ENCODE measurements around the gene MIEF1. TPM values are rescaled to one million over a fixed set of nuclear protein-coding genes. Genes with fewer than 3 reads are reported as not detected.
A peak's percentile ranks its signal among the peaks of the same experiment; 100 is the strongest.

MIEF1 gene
- total RNA-seq, 1 donor from 2014 or later: 35.5 TPM

DNA sequence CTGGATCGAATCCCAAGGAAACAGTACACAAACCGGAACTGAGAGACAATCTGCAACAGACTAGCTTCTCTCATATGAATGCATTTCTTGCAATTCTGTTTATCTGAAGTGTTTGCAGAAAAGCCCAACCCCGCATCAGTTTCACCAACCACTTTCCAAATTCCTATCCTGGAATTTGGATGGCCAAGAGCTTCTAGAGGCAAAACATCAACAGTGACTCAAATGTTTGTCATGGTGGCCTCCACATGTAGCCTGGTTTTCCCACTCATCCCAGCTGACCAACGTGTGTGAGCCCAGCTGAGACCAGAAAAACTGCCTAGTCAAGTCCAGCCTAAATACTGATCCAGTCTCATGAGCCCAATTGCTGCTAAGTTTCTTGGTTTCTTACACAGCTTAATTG is 8.3 kb upstream of the MIEF1 start:
- H3K9me3 Mint-ChIP-seq: no peaks in the 10 kb centered on the region
- H3K4me1 Mint-ChIP-seq (ENCODE audit: unreplicated experiment): peaks cover 19% of the 10 kb centered on the region
- no peaks in the 10 kb centered on the region for H3K27me3 Mint-ChIP-seq
- DNase-seq (ENCODE audit: extremely low spot score, unreplicated experiment): no peak
- H3K4me3 Mint-ChIP-seq: no peak overlapping the region
- TF ChIP-seq, protein P1, sequence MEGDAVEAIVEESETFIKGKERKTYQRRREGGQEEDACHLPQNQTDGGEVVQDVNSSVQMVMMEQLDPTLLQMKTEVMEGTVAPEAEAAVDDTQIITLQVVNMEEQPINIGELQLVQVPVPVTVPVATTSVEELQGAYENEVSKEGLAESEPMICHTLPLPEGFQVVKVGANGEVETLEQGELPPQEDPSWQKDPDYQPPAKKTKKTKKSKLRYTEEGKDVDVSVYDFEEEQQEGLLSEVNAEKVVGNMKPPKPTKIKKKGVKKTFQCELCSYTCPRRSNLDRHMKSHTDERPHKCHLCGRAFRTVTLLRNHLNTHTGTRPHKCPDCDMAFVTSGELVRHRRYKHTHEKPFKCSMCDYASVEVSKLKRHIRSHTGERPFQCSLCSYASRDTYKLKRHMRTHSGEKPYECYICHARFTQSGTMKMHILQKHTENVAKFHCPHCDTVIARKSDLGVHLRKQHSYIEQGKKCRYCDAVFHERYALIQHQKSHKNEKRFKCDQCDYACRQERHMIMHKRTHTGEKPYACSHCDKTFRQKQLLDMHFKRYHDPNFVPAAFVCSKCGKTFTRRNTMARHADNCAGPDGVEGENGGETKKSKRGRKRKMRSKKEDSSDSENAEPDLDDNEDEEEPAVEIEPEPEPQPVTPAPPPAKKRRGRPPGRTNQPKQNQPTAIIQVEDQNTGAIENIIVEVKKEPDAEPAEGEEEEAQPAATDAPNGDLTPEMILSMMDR (conservative IDR thresholded peaks at IDR 0.05): no peak
- peaks cover 5% of the 10 kb centered on the region for H3K36me3 Mint-ChIP-seq
- peak overlapping the region; percentile 17 for H3K27ac Mint-ChIP-seq

DNA sequence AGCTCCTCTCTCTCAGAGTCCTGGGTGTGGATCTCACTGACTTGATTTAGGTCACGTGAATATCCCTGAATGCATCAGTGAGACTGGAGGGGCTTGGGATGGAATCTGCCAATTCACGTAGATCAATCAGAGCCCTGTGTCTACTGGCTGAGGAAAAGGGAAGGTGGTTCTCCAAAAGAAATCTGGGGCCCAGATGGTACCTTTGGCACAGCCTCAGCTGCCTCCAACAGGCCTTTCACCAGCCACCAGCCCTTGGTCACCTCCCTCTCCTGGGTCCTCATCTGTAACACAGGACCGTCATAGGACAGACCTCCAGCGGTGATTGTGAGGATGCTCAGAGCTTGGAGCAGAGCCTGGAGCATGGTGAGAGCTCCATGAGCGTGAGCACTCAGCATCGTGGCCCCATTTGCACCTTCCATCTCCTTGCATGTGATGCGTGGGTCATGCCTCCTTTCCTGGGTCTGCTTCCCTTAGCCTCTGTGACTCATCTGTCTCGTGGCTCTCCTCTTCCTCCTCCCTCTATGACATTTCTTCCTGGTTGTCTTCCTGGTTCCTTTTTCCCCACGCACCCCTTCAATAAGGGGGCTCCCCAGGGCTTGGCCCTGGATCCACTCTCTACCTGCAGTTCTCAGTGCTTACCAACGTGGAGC is 7.5 kb upstream of the MIEF1 start:
- Mint-ChIP-seq H3K36me3 (peaks cover 5% of the 10 kb centered on the region), H3K27ac (no peak overlapping the region), H3K9me3 (no peaks in the 10 kb centered on the region), H3K4me3 (no peak overlapping the region), H3K27me3 (no peaks in the 10 kb centered on the region), H3K4me1 (ENCODE audit: unreplicated experiment) (peaks cover 26% of the 10 kb centered on the region)
- TF ChIP-seq, protein P1 (conservative IDR thresholded peaks at IDR 0.05): no peak
- no peak for DNase-seq (ENCODE audit: extremely low spot score, unreplicated experiment)

DNA sequence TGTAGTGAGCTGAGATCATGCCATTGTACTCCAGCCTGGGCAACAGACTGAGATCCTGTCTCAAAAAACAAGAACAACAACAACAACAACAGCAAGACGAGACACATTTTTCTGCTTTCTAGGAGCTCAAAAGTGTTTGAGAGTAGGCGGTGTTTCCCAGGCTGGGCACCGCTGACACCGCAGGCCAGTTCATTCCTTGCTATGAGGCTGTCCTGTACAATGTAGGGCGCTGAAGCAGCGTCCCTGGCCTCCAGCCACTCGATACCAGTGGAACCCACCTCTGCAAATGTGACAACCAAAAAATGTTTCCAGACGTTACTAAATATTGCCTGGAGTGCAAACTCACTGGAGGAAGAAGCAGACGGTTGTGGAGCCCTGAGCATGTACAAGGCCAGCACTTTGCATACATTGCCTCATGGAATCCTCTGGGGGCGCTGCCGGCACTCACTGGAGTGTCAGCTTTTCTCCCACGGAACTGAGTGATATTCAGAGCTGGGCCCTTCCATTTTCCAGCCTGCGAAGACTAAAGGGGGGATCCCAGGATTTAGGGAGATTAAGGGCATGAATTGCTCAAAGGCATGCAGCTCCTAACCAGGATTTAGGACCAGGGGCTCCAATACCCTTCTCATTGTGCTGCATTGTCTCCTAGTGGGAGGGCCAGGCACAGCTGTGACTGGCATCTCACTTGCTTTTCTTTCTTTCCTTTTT is 5.8 kb upstream of the MIEF1 start:
- Mint-ChIP-seq H3K4me1 (ENCODE audit: unreplicated experiment) (peaks cover 24% of the 10 kb centered on the region), H3K27me3 (no peaks in the 10 kb centered on the region), H3K9me3 (no peaks in the 10 kb centered on the region), H3K27ac (peak overlapping the region; percentile 41), H3K4me3 (no peak overlapping the region), H3K36me3 (no peaks in the 10 kb centered on the region)
- DNase-seq (ENCODE audit: extremely low spot score, unreplicated experiment): no peak
- TF ChIP-seq, protein P1 (conservative IDR thresholded peaks at IDR 0.05): peak; percentile 86

DNA sequence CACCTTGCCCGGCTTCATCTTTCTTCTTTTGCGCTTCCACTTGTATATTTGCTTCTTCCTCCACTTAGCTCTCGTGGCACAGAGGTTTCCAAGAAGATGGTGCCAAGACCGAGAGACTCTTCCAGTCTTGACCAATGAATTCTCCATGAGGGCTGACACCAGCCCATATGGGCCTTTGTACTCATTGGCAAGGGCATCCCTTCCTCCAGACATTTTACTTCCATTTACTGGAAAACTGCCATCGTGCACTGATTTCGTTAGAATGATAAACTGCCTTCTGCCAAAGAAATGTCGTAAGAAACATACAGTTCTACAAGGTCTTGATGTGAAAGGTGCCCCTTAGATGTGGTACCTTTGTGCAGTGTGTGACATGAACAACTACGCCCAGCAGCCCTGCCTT is 4.7 kb upstream of the MIEF1 start:
- no peaks in the 10 kb centered on the region for H3K9me3 Mint-ChIP-seq
- H3K4me1 Mint-ChIP-seq (ENCODE audit: unreplicated experiment): peaks cover 34% of the 10 kb centered on the region
- no peak for DNase-seq (ENCODE audit: extremely low spot score, unreplicated experiment)
- H3K27ac Mint-ChIP-seq: no peak overlapping the region
- TF ChIP-seq, protein P1 (conservative IDR thresholded peaks at IDR 0.05): no peak
- no peak overlapping the region for H3K4me3 Mint-ChIP-seq
- no peaks in the 10 kb centered on the region for H3K36me3 Mint-ChIP-seq
- no peaks in the 10 kb centered on the region for H3K27me3 Mint-ChIP-seq

DNA sequence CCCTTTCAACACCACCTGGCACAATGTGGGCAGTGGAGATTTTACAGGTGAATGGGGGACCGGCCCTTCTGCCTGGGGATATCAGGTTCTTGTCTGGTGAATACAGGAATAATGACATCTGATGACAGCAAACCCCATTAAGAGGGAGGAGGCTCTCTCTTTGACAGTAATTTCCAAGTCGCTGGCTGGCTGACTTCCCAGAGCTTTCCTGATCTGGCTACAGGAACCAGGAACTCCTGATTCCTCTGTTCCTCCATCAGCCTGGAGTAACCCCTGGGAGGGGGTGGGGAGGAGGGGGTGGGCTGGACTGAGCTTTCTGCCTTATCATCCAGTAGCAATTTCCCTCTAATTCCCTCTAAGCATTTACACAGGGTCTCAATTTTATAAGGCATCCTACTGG is 3.7 kb upstream of the MIEF1 start:
- H3K36me3 Mint-ChIP-seq: no peaks in the 10 kb centered on the region
- H3K4me3 Mint-ChIP-seq: no peak overlapping the region
- H3K27ac Mint-ChIP-seq: no peak overlapping the region
- H3K27me3 Mint-ChIP-seq: no peaks in the 10 kb centered on the region
- no peak for DNase-seq (ENCODE audit: extremely low spot score, unreplicated experiment)
- H3K9me3 Mint-ChIP-seq: no peaks in the 10 kb centered on the region
- H3K4me1 Mint-ChIP-seq (ENCODE audit: unreplicated experiment): peaks cover 38% of the 10 kb centered on the region
- TF ChIP-seq, protein P1 (conservative IDR thresholded peaks at IDR 0.05): no peak

Measured in type B pancreatic cell (in vitro differentiated cells).